H1 (cell line): ENCODE measurements around the gene MRPL43. TPM values are rescaled to one million over a fixed set of nuclear protein-coding genes. Genes with fewer than 3 reads are reported as not detected.

ENCODE experiments used
- CTCF ChIA-PET: fragments of 300-600 bp; sonication (Branson Sonifier 250); formaldehyde crosslinking; loops from one replicate; lab custom pipeline; 2021; ENCODE audit not compliant: partially characterized antibody; lab: Charles Lee
- POLR2A ChIA-PET: fragments of 300-600 bp; sonication (Branson Sonifier 250); formaldehyde crosslinking; loops from one replicate; lab custom pipeline; 2021; ENCODE audit warnings: inconsistent platforms; ENCODE audit not compliant: partially characterized antibody; lab: Charles Lee
- DNase-seq, 2 experiments: peaks; one replicate each; pipeline versions ENCODE4 v3.0.0 to v3.0.0-alpha.2; 2010 to 2022; ENCODE audit warnings: low spot score in 2 of 2, low read depth in 1 of 2, mixed read lengths in 1 of 2
- FAIRE-seq: peaks from 2 replicates; lab custom pipeline; 2011; peaks lifted over from hg19 to GRCh38; lab: Jason Lieb, UNC
- H2AFZ ChIP-seq: 2 replicates; pipeline ENCODE4 v1.8.1; 2012; ENCODE audit warnings: low read length, inconsistent platforms
- H2AK5ac ChIP-seq: 2 replicates; pipeline ENCODE4 v1.6.1; 2013; ENCODE audit warnings: low read depth, low read length
- H2BK120ac ChIP-seq: replicated peaks from 2 replicates; pipeline ENCODE3; 2013; ENCODE audit warnings: low read depth, low read length, inconsistent platforms
- H2BK12ac ChIP-seq: 2 replicates; pipeline ENCODE4 v1.6.1; 2013; ENCODE audit warnings: low read depth, low read length
- H2BK15ac ChIP-seq: 2 replicates; pipeline ENCODE4 v1.6.1; 2013; ENCODE audit warnings: low read length
- H2BK20ac ChIP-seq: 2 replicates; pipeline ENCODE4 v1.6.1; 2013; ENCODE audit warnings: low read length
- H2BK5ac ChIP-seq: 2 replicates; pipeline ENCODE4 v1.6.1; 2013; ENCODE audit warnings: low read depth, low read length
- H3K14ac ChIP-seq: 2 replicates; pipeline ENCODE4 v1.6.1; 2013; ENCODE audit warnings: inconsistent platforms; ENCODE audit not compliant: insufficient read length
- H3K18ac ChIP-seq: 2 replicates; pipeline ENCODE4 v1.6.1; 2013; ENCODE audit warnings: low read length; ENCODE audit errors: extremely low read depth
- H3K23ac ChIP-seq: 2 replicates; pipeline ENCODE4 v1.6.1; 2013; ENCODE audit warnings: inconsistent platforms; ENCODE audit not compliant: insufficient read length
- H3K23me2 ChIP-seq: 2 replicates; pipeline ENCODE4 v1.6.1; 2013; ENCODE audit warnings: low read depth, low read length
- H3K27ac ChIP-seq: 2 replicates; pipeline ENCODE4 v1.6.1; 2011; ENCODE audit warnings: low read depth, low read length, inconsistent platforms
- H3K27me3 ChIP-seq, 4 experiments: replicated peaks in 1 of 4; 1 replicate in 1 of 4; 2 replicates in 3 of 4; pipeline versions ENCODE4 v1.6.1 to v1.8.1; 2011 to 2013; ENCODE audit warnings: low read length in 3 of 4, mild to moderate bottlenecking in 3 of 4, inconsistent platforms in 2 of 4, mixed read lengths in 2 of 4, moderate library complexity in 1 of 4; ENCODE audit not compliant: control insufficient read depth in 3 of 4, insufficient read depth in 3 of 4; ENCODE audit errors: extremely low read depth in 1 of 4
- H3K36me3 ChIP-seq, 4 experiments: 2 replicates each; pipeline versions ENCODE4 v1.6.1 to v1.8.1; 2011 to 2013; ENCODE audit warnings: mild to moderate bottlenecking in 4 of 4, low read length in 3 of 4, moderate library complexity in 2 of 4, control low read depth in 1 of 4, inconsistent platforms in 1 of 4; ENCODE audit not compliant: insufficient read depth in 4 of 4, control insufficient read depth in 2 of 4
- H3K4ac ChIP-seq: replicated peaks from 2 replicates; pipeline ENCODE3; 2013; ENCODE audit warnings: low read length, low read depth, mixed read lengths, inconsistent platforms; ENCODE audit not compliant: insufficient read length
- H3K4me1 ChIP-seq, 4 experiments: replicated peaks in 1 of 4; 1 replicate in 1 of 4; 2 replicates in 3 of 4; pipeline versions ENCODE4 v1.6.1 to v1.8.1; 2011 to 2013; ENCODE audit warnings: low read length in 3 of 4, inconsistent platforms in 2 of 4, mixed read lengths in 1 of 4; ENCODE audit not compliant: insufficient read depth in 4 of 4, control insufficient read depth in 3 of 4
- H3K4me2 ChIP-seq, 2 experiments: 2 replicates each; pipeline versions ENCODE4 v1.6.1 to v1.8.1; 2011 to 2013; ENCODE audit warnings: low read depth in 2 of 2, low read length in 2 of 2, control low read depth in 1 of 2, inconsistent platforms in 1 of 2, mild to moderate bottlenecking in 1 of 2; ENCODE audit not compliant: insufficient read depth in 1 of 2
- H3K4me3 ChIP-seq, 4 experiments: fragments of 200-600, 300-600 bp in 1 of 4; sonication (generic), shearing (Covaris generic), sonication (Bioruptor Twin) in 1 of 4; 2 replicates each; pipeline versions ENCODE4 v1.5.1 to v1.8.1; 2011 to 2016; ENCODE audit warnings: low read length in 4 of 4, low read depth in 3 of 4, control low read depth in 2 of 4, inconsistent platforms in 2 of 4, mild to moderate bottlenecking in 2 of 4, mixed read lengths in 1 of 4, moderate library complexity in 1 of 4; ENCODE audit not compliant: insufficient read depth in 2 of 4; ENCODE audit errors: extremely low read depth in 1 of 4
- H3K56ac ChIP-seq: replicated peaks from 2 replicates; pipeline ENCODE3; 2013; ENCODE audit warnings: low read depth, mild to moderate bottlenecking, mixed read lengths, low read length, inconsistent platforms; ENCODE audit not compliant: insufficient read length
- H3K79me1 ChIP-seq: 2 replicates; pipeline ENCODE4 v1.6.1; 2013; ENCODE audit warnings: low read depth, low read length, control low read depth
- H3K79me2 ChIP-seq, 2 experiments: 2 replicates each; pipeline versions ENCODE4 v1.6.1 to v1.8.1; 2012 to 2013; ENCODE audit warnings: low read length in 2 of 2, mild to moderate bottlenecking in 2 of 2, inconsistent platforms in 1 of 2; ENCODE audit not compliant: insufficient read depth in 2 of 2, control insufficient read depth in 1 of 2
- H3K9ac ChIP-seq, 4 experiments: replicated peaks in 1 of 4; 1 replicate in 1 of 4; 2 replicates in 3 of 4; pipeline versions ENCODE4 v1.6.1 to v1.8.1; 2011 to 2013; ENCODE audit warnings: low read depth in 3 of 4, low read length in 3 of 4, control low read depth in 2 of 4, mild to moderate bottlenecking in 2 of 4, moderate library complexity in 2 of 4, inconsistent platforms in 1 of 4; ENCODE audit errors: extremely low read depth in 1 of 4
- H3K9me3 ChIP-seq, 2 experiments: 2 replicates each; pipeline versions ENCODE4 v1.6.1 to v1.8.1; 2012 to 2013; ENCODE audit warnings: mild to moderate bottlenecking in 2 of 2, moderate library complexity in 2 of 2, control low read depth in 1 of 2, inconsistent platforms in 1 of 2, low read depth in 1 of 2, low read length in 1 of 2, mixed read lengths in 1 of 2; ENCODE audit not compliant: insufficient read depth in 2 of 2
- H4K20me1 ChIP-seq, 2 experiments: replicated peaks in 1 of 2; 2 replicates each; pipeline versions ENCODE3 to v1.8.1; 2011 to 2013; ENCODE audit warnings: inconsistent platforms in 2 of 2, low read length in 2 of 2, mild to moderate bottlenecking in 1 of 2; ENCODE audit not compliant: insufficient read depth in 2 of 2, control insufficient read depth in 1 of 2
- H4K5ac ChIP-seq: 2 replicates; pipeline ENCODE4 v1.6.1; 2013; ENCODE audit warnings: low read length, low read depth, mixed read lengths, inconsistent platforms; ENCODE audit not compliant: insufficient read length
- H4K8ac ChIP-seq: 2 replicates; pipeline ENCODE4 v1.8.0; 2013; ENCODE audit warnings: mild to moderate bottlenecking, moderate library complexity, low read length, inconsistent platforms; ENCODE audit not compliant: insufficient read depth; ENCODE audit errors: extremely low read depth
- H4K91ac ChIP-seq: replicated peaks from 2 replicates; pipeline ENCODE3; 2013; ENCODE audit warnings: low read length, mixed read lengths, inconsistent platforms; ENCODE audit not compliant: insufficient read length
- KDM4A ChIP-seq: IDR thresholded peaks from one replicate; pipeline ENCODE4 v1.7.1; 2012; ENCODE audit warnings: low read depth, mild to moderate bottlenecking, moderate library complexity, low read length, inconsistent platforms; ENCODE audit not compliant: severe bottlenecking
- SUZ12 ChIP-seq: fragments of 200-600 bp; sonication (generic); IDR thresholded peaks from 2 replicates; pipeline ENCODE4 v1.6.1; 2012; ENCODE audit warnings: mild to moderate bottlenecking, inconsistent platforms, low read length, moderate library complexity, mixed read lengths
- WGBS, 2 experiments: shearing (Covaris generic) in 1 of 2; methylation state at CpG; one replicate each; pipeline versions ENCODE4 v1.1.6 to v1.1.7; 2013 to 2015; ENCODE audit warnings: low lambda C conversion rate in 2 of 2, mixed read lengths in 2 of 2, inconsistent platforms in 1 of 2, low coverage in 1 of 2, missing lambda C conversion rate in 1 of 2; ENCODE audit not compliant: insufficient replicate concordance in 2 of 2, insufficient coverage in 1 of 2, insufficient read length in 1 of 2; ENCODE audit errors: extremely low coverage in 1 of 2, missing lambda C conversion rate in 1 of 2; 5-methylcytosine and 5-hydroxymethylcytosine counted together
- polyA plus RNA-seq, 7 experiments: library from polyadenylated mRNA; depleted of rRNA in 3 of 7; stranded (reverse) in 5 of 7; unstranded in 2 of 7; fragments of >200 nt in 5 of 7; fragments of 200-250 nt in 2 of 7; gene quantifications; 1 replicate in 5 of 7; 2 replicates in 1 of 7; 4 replicates in 1 of 7; pipeline versions ENCODE4 v1.2.1 to v1.2.3, GENCODE V29; 2011 to 2013; ENCODE audit warnings: missing spikeins in 2 of 7, mixed read lengths in 2 of 7
- total RNA-seq: library from RNA; stranded (reverse); fragmentation: NEBNext Ultra II Directional; extraction: Animal tissue kit (Norgen Biotek cat#: 25700); gene quantifications from 2 replicates; pipeline ENCODE4 v1.2.1, GENCODE V29; 2021

The MRPL43 gene
- total and polyA plus RNA-seq, 2 of the 8 experiments (the other 6 are each of a cell fraction or from before 2014, with no cell fraction given), result 74.1 to 149 TPM

DNA sequence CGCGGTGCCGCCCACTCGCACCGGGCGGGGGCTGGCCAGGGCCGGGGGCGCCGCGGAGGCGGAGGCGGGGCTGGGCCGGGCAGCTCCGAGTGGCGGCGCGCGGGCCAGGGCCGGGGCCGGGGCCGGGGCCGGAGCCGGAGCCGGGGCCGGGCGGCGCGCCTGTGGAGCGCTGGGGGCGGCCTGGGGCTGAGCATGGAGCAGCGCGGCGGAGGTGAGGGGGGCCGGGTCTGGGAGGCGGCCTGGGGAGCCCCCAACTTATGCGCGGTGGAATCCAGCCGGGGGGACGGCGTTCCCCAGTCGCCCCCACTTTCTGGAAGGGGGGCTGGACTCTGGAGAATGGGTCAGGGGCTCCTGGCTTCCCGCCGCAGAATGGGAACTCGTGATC, 12.4 kb upstream of the MRPL43 start, which contains the start of gene LZTS2:
Gene LZTS2 (plus strand): TSS at position 67 of the 385 bp plus-strand sequence. CDS start 2,731 bp downstream, outside the sequence.
- Histone ChIP-seq H4K8ac (peak within 1 kb of the TSS; percentile 97), H3K27me3 (no peaks in the 10 kb centered on the region), H2AFZ (no peak within 1 kb of the TSS), H3K23ac (no peak within 1 kb of the TSS), H2BK20ac (peak within 1 kb of the TSS; percentile 80; the same call in 1 of the 2 replicates), H3K4ac (peak within 1 kb of the TSS; percentile 99), H3K79me1 (peaks cover 6% of the 10 kb centered on the region; the same call in 1 of the 2 replicates), H3K18ac (peak within 1 kb of the TSS; percentile 87), H3K9me3 (no peaks in the 10 kb centered on the region), H2BK15ac (peak within 1 kb of the TSS; percentile 98; the same call in 1 of the 2 replicates), H2BK5ac (peak within 1 kb of the TSS; percentile 98), H3K56ac (peak within 1 kb of the TSS; percentile 71), H3K4me3 (peak within 1 kb of the TSS; percentile 75 to 90 (median 76)), H4K91ac (peak within 1 kb of the TSS; percentile 97), H4K20me1 (peaks cover 0 to 10% of the 10 kb centered on the region in 2 experiments), H2BK120ac (peak within 1 kb of the TSS; percentile 7), H2AK5ac (peak within 1 kb of the TSS; percentile 76), H3K14ac (no peak within 1 kb of the TSS), H2BK12ac (peak within 1 kb of the TSS; percentile 98), H3K4me1 (peaks cover 4 to 24% (median 14%) of the 10 kb centered on the region in 4 experiments), H3K9ac (peak within 1 kb of the TSS; percentile 80 to 94 (median 88)), H3K79me2 (peaks cover 0 to 33% of the 10 kb centered on the region in 2 experiments; a peak in 2 of 4 replicates), H3K4me2 (peak within 1 kb of the TSS; percentile 93 to 99), H3K27ac (peak within 1 kb of the TSS; percentile 84), H3K36me3 (peaks cover 2 to 22% (median 13%) of the 10 kb centered on the region in 4 experiments; a peak in 5 of 8 replicates), H3K23me2 (peaks cover 17% of the 10 kb centered on the region), H4K5ac (peak within 1 kb of the TSS; percentile 46)
- ChIA-PET CTCF (interaction anchor here (1.0 to 26.8 kb wide), 5 partner anchors 8 to 56 kb away, joined by 5 to 464 read pairs (median 6); partner anchors contain the start of genes PDZD7 and SFXN3), POLR2A (interaction anchor here (0.9 to 12.6 kb wide), 6 partner anchors 9 to 33 kb away, joined by 3 to 143 read pairs (median 20); partner anchors contain the start of genes MRPL43, PDZD7, SFXN3 and TWNK)
- FAIRE-seq (no peak), DNase-seq (peak in 1 of 2 experiments; percentile 61)
- WGBS, 2 experiments, result 0% methylated on average over 2 of the region's 44 CpGs; no CpG with 5 or more reads in 1 of the 2 experiments
- TF ChIP-seq SUZ12, result no peak
- TF ChIP-seq KDM4A, result peak; percentile 41
